Astrocyte (in vitro differentiated cells and primary cell): Measurements from ENCODE around the gene TRIM67.

Experiments
- CTCF ChIP-seq: IDR thresholded peaks from 2 replicates; pipeline ENCODE4 v1.5.1; 2011; ENCODE audit warnings: low read depth, mild to moderate bottlenecking, inconsistent platforms, low read length, moderate library complexity; ENCODE audit not compliant: insufficient read depth
- EZH2 ChIP-seq: IDR thresholded peaks from 2 replicates; pipeline ENCODE4 v1.6.1; 2012; ENCODE audit warnings: mild to moderate bottlenecking, low read length, inconsistent platforms; ENCODE audit not compliant: insufficient read depth

GRCh38 chr1:231196307-231196706 lies 34.4 kb downstream of the TRIM67 start:
- TF ChIP-seq EZH2 (no peak), CTCF (no peak)
